HG03432 (cell line): Measurements from ENCODE around the gene DPYSL5.
"Not testable (repeated sequence)": the region's sequence is repeated elsewhere in the genome, so short reads cannot be mapped to it uniquely, and the experiment has no call there.

Experiments used
- ATAC-seq: cut with Tn5 transposase; IDR thresholded peaks from one replicate; pipeline ENCODE4 v1.9.1; 2021; ENCODE audit warnings: mild to moderate bottlenecking, moderate library complexity; ENCODE audit not compliant: unreplicated experiment

Gene DPYSL5

DNA sequence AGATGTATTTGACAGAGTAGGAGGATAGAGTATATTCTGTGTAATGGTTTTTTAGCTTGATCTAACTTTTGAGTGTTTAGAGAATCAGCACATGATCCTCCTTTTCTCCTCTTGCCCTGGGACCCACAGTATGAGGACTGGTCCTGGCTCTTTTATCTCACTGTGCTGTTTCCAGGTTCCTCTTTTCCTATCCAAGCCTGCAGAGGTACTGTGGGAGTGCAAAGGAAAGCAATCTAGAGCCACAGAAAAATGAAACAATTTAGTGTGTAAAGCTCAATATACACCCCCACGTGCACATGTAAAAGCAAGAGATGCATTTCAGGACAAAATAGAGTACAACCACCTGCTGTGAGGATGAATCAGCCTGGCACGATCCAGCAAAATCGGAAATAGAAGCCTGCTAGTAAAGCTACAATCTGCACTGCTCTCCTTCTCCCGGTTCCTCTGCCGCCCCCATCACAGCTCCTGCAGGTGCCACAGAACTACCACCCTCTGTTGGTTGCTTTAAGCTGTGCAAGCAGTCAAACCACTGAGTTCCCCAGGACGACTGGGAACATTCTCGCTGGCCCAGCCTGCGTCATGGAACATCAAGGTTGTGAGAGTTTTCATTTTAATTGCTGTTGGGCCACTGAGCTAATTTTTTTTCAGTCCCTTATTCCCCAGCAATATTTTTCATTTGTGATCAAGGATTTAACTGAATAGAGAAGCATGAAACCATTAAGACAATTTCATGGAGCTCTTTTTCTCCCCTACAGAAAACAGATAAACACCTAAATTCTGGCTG is 74.7 kb downstream of the DPYSL5 start:
- ATAC-seq, result no peak

DNA sequence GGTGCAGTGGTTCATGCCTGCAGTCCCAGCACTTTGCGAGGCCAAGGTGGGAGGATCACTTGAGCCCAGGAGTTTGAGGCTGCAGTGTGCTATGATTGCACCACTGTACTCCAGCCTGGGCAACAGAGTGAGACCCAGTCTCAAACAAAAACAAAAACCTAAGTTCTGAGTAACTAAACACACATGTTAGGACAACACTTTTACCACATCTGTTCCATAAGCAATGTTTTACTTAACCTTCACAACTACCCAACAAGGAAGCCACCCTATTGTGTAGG is 75.2 kb downstream of the DPYSL5 start:
- not testable (repeated sequence) for ATAC-seq

DNA sequence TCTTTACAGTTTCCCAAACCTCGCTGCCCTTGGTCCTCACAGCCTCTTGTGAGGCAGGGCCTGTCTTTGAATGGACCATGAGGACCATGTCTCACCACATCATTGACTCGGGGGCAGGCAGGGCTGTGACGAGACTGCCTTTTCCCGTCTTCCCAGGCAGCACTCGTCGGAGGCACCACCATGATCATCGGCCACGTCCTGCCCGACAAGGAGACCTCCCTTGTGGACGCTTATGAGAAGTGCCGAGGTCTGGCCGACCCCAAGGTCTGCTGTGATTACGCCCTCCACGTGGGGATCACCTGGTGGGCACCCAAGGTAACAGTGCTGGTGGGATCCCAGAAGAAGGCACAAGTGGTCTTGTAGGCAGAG is 76.8 kb downstream of the DPYSL5 start:
- ATAC-seq, result no peak

DNA sequence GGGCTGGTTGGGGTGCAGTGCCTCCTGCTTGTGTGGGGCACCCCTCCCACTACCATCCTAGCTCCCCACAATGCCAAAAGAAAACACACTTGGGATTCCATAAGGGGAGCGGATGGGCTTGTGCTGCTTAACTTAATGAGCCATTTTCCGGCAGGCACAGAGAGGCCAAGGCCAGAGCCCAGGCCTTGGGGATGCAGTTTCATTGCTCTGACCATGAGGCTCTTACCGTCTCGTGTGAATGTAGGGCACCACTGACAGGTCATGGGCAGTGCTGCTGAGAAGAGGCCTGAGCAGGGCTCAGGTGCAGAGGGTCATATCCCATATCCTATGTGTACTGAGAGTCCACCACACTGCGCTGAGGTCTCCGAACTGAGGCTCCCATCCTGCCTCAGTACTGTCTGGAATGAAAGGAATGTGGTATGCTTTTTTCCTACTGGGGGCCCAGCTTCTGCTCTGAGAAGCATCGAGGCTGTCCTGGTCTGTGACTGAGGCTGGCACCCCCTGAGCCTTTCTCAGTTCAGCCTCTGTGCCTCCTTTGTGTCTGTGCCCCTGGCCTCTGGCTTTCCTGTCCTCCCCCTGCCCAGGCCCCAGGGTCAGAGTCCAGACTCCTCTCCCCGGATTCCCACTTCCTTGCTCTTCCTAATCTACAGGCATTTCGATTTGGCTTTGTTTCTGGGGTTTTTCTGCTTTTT is 77.3 kb downstream of the DPYSL5 start:
- no peak for ATAC-seq

DNA sequence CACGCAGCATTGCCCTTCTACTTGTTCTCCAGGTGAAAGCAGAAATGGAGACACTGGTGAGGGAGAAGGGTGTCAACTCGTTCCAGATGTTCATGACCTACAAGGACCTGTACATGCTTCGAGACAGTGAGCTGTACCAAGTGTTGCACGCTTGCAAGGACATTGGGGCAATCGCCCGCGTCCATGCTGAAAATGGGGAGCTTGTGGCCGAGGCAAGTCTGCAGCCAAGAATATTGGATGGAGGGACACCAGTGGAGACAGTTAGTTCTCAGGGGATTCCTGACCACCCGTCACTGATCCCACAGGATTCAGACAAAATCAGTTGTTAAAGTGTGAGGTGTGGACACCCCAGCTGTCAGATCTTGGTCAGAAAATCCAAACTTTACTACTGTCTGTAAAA is 79.3 kb downstream of the DPYSL5 start:
- no peak for ATAC-seq

DNA sequence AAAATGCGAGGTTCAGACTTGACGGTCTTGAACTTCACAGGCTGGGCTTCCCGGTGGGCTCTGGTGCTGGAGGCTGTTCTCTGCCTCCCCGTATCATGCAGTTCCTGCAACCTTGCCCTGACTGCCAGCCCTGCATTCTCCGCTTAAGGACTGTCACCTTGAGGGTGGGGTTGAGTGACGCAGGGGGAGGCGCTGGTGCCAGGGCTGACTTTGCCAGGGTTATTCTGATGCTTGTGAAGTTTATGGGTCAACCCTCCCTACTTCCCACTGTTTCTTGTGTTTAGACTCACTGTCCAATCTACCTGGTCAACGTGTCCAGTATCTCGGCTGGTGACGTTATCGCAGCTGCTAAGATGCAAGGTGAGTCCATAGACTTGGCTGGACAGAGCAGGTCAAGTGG is 85.0 kb downstream of the DPYSL5 start:
- no peak for ATAC-seq

DNA sequence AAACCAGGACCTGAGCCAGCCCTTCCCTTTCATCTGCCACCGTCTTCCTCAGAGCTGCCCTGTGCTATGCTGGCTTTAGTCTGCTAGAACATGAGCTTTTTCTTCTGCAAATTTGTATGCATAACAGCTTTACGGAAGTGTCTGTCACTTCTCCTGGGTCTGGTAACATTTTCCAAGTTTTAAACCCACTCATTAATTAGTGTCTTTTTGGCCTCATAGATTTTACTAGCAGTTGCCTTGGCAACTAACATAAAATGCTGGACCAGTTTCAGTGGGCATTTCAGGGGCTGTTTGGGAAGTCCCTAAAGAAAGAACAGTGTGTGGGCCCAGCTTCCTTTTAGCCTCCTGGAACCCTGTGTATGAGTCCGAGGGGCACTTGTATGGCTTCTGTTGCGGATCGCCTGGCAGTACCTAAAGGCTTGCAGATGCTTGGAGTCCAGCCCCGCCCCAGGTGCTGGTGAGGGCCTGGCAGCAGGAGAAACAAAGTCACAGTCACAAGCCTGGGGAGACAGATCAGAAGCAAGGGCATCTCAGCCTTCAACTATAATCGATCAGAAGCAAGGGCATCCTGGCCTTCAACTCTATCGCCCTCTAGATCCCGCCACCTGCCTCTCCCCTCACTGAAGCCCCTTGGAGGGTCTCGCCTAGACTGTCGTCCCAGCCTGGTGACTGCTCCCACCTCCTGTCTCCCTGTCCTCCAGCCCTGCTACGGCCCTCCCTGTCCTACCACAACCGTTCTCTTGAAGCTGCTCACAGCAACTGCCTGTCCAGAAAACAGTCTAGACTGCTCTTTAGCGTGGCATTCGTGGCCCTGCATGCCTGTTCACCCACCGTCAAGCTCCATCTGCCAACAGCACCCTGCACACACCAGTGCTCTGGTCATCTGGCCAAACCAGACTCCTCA is 85.8 kb downstream of the DPYSL5 start:
- ATAC-seq, result no peak

DNA sequence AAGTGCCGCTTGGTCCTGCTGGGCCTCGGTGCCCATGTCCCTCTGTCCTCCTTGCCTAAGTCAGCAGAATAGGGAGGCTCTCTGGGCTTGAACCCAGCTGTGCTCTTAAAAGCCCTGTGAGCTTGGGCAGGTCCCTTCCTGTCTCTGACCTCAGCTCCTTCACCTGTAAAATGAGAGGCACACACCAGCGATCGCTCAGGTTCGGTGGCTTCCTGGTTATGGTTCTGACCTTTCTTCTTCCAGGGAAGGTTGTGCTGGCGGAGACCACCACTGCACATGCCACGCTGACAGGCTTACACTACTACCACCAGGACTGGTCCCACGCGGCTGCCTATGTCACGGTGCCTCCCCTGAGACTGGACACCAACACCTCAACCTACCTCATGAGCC is 86.4 kb downstream of the DPYSL5 start:
- no peak for ATAC-seq

DNA sequence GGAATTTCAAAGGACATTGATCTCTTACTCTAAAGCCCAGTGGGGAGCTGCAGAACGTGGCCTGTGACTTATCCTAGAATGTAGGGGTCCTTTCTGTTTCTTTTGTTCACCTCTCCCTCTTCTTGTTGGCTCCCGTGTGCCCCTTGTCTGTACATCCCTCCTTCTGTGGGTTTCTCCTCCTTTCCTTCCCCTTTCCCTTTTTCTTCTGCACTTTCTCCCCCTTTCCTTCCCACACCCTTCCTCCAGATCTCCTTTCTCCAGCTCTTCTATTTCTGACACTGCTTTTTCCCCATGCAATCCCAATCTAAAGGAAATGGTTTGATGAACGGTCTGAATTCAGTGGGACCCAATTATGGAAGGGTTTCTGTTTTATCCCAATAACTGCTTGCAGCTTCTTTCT is 87.1 kb downstream of the DPYSL5 start:
- no peak for ATAC-seq

DNA sequence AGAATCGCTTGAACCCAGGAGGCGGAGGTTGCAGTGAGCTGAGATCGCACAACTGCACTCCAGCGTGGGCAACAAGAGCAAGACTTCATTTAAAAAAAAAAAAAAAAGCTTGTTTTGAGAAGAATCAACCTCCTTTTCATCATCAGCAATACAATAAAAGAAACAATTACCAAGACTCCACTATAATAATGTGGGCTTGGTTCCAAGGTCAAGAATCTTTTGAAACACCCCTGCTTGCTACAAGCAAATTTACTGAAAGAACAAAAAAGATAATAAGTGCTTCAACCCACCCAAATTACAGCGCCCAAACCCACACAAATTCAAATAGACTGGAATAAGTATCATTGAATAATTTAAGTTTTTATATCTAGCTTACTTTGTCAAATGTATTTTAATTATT is 88.9 kb downstream of the DPYSL5 start:
- no peak for ATAC-seq

DNA sequence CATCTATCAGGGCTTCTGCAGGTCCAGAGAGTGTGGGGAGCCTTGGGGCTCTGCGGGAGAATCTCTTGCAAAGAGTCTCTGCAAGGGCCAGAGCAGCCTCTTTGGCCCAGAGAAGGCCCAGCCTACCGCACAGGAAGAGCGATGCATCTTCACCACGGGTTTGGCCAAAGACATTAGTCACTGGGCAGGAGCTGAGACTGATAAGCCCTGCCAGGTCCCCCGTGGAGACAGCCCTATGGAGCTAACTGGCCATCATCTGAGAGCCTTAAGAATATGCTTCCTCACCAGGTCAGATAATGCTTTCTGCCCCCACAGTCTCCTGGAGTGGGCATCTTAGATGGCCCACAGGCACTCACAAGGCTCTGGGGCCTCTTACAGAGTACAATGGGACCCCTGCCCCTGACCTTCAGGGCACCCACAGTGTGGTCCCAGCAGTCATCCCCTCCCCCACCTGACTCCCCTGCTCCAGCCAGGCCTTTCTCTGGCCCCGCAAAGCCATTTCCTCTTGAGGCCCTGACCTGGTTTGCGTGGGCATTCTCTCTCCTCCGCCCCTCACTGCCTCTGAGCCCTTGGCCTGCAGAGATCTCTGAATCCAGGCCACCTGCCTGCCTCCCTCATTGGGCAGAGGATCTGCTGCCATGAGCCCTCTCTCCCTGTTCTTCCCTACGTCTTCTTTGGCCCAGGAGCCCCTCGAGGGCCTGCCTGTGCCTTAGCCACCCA is 90.6 kb downstream of the DPYSL5 start:
- no peak for ATAC-seq

DNA sequence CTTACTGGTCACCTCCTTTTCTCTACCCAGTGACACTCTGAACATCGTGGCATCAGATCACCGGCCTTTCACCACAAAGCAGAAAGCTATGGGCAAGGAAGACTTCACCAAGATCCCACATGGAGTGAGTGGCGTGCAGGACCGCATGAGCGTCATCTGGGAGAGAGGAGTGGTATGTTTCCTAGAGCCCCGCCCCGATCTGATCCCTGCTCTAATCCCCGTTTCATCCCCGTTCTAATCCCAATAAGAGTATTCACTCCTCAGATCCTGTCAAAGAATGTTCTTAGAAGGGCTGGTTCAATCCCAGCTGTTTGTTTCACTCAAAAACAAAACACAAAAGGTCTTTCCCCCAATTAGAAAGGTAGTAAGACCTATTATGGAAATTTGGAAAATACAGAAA is 92.1 kb downstream of the DPYSL5 start:
- ATAC-seq, result no peak

DNA sequence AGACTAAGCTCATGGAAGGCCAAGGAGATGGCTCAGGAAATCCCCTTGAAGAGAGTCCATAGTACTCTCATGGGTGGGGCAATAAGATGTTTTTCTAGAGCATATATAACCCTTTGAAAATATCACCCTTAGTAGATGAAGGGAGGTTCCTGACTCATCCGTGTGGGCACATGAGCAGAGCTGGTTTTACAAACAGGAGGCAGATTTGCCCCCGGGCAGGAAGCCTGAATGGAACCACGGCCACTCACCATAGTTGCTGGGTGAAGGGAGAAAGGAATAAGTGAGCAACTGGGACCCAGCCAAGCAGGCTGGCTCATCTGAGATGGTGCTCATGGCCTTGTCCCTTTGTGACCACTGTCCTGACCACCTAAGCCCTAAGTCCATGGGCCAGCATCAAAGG is 93.6 kb downstream of the DPYSL5 start:
- no peak for ATAC-seq

DNA sequence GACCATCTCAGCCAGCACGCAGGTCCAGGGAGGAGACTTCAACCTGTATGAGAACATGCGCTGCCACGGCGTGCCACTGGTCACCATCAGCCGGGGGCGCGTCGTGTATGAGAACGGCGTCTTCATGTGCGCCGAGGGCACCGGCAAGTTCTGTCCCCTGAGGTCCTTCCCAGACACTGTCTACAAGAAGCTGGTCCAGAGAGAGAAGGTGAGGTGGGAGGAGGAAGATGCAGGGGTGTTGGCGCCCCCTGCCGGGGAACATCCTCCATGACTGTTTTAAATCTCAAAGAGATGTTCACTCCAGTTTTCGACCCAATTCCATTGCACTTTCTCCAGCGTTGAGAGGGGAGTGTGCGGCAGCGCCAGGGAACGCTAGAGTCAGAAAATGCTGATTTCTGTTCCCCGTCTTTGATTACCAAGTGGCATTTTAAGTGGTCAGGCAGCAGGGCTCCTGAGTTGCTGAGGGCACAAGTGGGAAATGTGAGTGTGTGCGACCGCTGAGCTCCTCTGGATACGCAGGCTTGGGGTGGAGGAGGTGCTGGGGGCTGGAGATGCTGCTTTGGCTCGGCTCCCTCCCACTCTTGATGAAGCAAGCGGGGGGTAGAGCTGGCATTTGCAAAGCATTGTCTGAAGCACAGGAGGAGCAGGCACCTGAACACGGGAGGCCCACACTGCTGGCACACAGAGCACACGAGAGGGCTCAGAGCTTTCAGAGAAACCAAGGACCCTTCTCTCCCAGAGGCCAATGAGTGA is 94.8 kb downstream of the DPYSL5 start:
- ATAC-seq, result no peak

DNA sequence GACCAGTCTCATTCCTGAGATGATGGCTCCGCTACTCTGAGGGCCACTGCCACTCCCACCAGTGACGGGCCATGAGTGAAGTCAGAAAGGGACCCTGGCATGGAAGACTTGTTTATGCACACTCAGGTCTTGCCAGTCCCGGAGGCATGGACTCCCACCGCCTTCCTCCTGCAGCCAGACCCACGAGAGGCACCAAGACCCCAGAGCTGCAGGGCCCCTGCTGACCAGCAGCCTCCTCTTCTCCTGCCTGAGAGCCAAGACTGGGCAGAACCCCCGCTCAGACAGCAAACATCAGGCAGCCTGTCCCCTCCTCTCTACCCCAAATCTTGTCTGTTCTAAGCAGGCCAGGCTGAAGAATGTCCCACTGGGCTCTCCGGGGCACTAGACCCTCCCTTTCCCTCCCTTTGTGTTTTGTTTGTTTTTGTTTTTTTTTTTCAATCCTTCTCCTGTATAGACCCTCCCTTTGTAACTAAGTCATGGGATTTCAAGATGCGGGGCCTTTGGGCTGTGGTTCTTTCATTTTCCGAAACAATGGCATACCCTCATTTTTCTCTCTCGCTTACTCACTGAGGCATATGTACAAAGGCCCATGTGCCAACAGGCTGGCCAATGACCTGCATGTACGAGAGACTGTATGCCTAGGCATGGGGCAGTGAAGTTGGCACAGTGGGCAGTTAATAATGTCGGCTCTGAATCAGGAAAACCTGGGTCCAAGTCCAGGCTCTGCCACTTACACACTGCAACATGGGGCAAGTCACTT is 98.2 kb downstream of the DPYSL5 start:
- no peak for ATAC-seq

DNA sequence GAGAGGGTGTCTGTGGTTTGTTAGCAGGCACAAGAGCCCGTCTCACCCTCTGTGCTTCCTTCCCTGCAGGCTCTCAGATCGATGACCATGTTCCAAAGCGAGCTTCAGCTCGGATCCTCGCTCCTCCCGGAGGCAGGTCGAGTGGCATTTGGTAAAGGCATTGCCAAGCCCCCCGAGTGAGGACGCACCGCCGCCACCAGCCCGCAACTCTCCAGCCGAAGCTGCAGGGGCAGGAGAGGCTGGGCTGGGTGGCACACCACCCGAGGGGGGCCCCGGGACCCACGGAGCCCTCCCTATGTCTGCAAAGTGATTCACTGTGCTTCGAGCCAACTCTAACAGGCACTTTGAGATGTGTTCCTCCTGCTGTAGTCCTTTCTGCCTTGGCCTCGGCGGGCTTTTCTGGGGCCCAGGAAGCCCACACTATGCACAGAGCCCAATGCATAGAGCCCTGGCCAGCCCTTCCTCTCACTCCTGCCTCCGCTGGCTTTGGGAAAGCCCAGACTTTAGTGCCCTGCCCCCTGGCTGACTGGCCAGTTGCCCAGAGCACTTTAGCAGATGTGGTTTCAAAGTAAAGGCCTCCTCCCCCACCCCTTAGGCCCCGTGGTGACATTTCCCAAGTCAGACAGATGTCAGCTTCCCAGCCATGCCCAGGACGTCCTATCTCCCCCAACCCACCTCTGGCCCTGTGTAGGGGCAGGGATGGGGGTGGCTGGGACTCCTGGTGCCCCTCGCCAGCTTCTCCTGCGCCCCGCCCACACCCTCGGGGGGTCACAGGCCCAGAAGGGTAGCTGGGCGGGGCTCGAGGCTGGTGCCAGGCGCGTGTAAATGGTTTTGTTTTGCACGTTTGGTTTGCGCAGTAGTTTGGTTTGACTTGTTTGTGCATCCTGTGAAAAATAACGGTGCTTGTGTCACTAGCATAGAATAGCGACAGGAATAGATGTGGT is 99.2 kb downstream of the DPYSL5 start:
- ATAC-seq, result no peak

DNA sequence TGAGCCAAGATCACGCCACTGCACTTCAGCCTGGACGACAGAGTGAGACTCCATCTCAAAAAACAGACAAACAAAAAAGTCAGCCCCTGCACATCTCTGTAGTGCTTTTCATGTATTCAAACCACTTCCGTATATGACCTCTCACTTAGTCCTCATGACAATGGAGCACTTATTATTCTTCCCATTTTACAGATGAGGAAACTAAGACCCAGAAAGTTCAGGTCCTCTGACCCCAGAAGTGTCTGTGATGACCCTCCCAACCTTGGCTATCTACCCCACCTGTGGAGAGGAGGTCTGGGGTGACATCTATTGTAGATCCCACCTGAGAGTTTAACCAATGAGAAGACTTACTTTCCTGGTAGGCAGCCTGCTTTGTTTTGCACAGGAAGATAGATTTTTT is 100.9 kb downstream of the DPYSL5 start:
- no peak for ATAC-seq

DNA sequence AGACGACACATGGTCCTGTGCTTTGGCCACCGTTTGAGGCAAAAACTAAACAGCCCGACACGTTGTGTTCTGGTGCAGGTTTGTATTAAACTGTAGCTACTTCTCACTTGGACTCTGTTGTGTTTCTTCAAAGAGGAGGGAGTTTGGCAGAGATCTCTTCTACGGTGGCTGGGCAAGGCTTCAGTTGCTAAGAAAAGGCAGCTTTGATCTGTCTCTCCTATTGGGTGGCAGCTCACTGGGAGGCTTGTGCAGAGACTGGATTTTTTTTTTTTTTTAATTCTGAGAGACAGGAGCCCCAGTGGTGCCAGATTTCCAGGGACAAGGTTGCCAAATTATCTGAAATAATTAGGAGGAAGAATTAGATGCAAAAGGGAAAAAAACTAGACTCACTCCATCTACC is 102.3 kb downstream of the DPYSL5 start:
- ATAC-seq, result no peak

DNA sequence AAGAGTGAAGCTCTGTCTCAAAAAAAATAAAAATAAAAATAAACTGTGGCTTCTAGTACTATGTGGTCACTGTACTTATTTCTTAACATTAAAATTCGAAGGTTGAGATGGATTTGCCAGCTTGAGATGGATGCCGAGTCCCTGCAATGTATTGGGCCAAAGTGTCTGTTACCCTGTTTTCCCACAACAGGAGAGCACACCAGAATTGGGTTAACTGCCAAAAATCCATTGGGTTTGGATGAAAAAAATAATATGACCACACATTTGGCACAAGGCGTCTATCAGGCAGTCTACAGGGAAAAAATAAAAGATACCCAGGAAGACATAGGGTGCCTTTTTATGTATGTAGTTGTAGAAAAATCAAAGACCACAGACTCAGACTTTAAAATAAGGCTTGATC is 103.3 kb downstream of the DPYSL5 start:
- ATAC-seq, result no peak
